Measurements from ENCODE around the gene ACCS.

GRCh38 chr11:44047298-44047697 lies 18.8 kb upstream of the ACCS start:
- TF ChIP-seq, protein P1, sequence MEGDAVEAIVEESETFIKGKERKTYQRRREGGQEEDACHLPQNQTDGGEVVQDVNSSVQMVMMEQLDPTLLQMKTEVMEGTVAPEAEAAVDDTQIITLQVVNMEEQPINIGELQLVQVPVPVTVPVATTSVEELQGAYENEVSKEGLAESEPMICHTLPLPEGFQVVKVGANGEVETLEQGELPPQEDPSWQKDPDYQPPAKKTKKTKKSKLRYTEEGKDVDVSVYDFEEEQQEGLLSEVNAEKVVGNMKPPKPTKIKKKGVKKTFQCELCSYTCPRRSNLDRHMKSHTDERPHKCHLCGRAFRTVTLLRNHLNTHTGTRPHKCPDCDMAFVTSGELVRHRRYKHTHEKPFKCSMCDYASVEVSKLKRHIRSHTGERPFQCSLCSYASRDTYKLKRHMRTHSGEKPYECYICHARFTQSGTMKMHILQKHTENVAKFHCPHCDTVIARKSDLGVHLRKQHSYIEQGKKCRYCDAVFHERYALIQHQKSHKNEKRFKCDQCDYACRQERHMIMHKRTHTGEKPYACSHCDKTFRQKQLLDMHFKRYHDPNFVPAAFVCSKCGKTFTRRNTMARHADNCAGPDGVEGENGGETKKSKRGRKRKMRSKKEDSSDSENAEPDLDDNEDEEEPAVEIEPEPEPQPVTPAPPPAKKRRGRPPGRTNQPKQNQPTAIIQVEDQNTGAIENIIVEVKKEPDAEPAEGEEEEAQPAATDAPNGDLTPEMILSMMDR (IDR thresholded peaks at IDR 0.05): no peak
- TF ChIP-seq POLR2A (IDR thresholded peaks at IDR 0.05): no peak

All from testis (tissue), 2 donors.